H1 (cell line): Measurements from ENCODE around the gene PRR5. TPM values are rescaled to one million over a fixed set of nuclear protein-coding genes. Genes with fewer than 3 reads are reported as not detected.

Source experiments
- CTCF ChIA-PET: fragments of 300-600 bp; sonication (Branson Sonifier 250); formaldehyde crosslinking; loops from one replicate; lab custom pipeline; 2021; ENCODE audit not compliant: partially characterized antibody; lab: Charles Lee
- POLR2A ChIA-PET: fragments of 300-600 bp; sonication (Branson Sonifier 250); formaldehyde crosslinking; loops from one replicate; lab custom pipeline; 2021; ENCODE audit warnings: inconsistent platforms; ENCODE audit not compliant: partially characterized antibody; lab: Charles Lee
- DNase-seq, 2 experiments: peaks; one replicate each; pipeline versions ENCODE4 v3.0.0 to v3.0.0-alpha.2; 2010 to 2022; ENCODE audit warnings: low spot score in 2 of 2, low read depth in 1 of 2, mixed read lengths in 1 of 2
- FAIRE-seq: peaks from 2 replicates; lab custom pipeline; 2011; peaks lifted over from hg19 to GRCh38; lab: Jason Lieb, UNC
- H2AFZ ChIP-seq: 2 replicates; pipeline ENCODE4 v1.8.1; 2012; ENCODE audit warnings: low read length, inconsistent platforms
- H2AK5ac ChIP-seq: 2 replicates; pipeline ENCODE4 v1.6.1; 2013; ENCODE audit warnings: low read depth, low read length
- H2BK120ac ChIP-seq: replicated peaks from 2 replicates; pipeline ENCODE3; 2013; ENCODE audit warnings: low read depth, low read length, inconsistent platforms
- H2BK12ac ChIP-seq: 2 replicates; pipeline ENCODE4 v1.6.1; 2013; ENCODE audit warnings: low read depth, low read length
- H2BK15ac ChIP-seq: 2 replicates; pipeline ENCODE4 v1.6.1; 2013; ENCODE audit warnings: low read length
- H2BK20ac ChIP-seq: 2 replicates; pipeline ENCODE4 v1.6.1; 2013; ENCODE audit warnings: low read length
- H2BK5ac ChIP-seq: 2 replicates; pipeline ENCODE4 v1.6.1; 2013; ENCODE audit warnings: low read depth, low read length
- H3K14ac ChIP-seq: 2 replicates; pipeline ENCODE4 v1.6.1; 2013; ENCODE audit warnings: inconsistent platforms; ENCODE audit not compliant: insufficient read length
- H3K18ac ChIP-seq: 2 replicates; pipeline ENCODE4 v1.6.1; 2013; ENCODE audit warnings: low read length; ENCODE audit errors: extremely low read depth
- H3K23ac ChIP-seq: 2 replicates; pipeline ENCODE4 v1.6.1; 2013; ENCODE audit warnings: inconsistent platforms; ENCODE audit not compliant: insufficient read length
- H3K23me2 ChIP-seq: 2 replicates; pipeline ENCODE4 v1.6.1; 2013; ENCODE audit warnings: low read depth, low read length
- H3K27ac ChIP-seq: 2 replicates; pipeline ENCODE4 v1.6.1; 2011; ENCODE audit warnings: low read depth, low read length, inconsistent platforms
- H3K27me3 ChIP-seq, 4 experiments: replicated peaks in 1 of 4; 1 replicate in 1 of 4; 2 replicates in 3 of 4; pipeline versions ENCODE4 v1.6.1 to v1.8.1; 2011 to 2013; ENCODE audit warnings: low read length in 3 of 4, mild to moderate bottlenecking in 3 of 4, inconsistent platforms in 2 of 4, mixed read lengths in 2 of 4, moderate library complexity in 1 of 4; ENCODE audit not compliant: control insufficient read depth in 3 of 4, insufficient read depth in 3 of 4; ENCODE audit errors: extremely low read depth in 1 of 4
- H3K36me3 ChIP-seq, 4 experiments: 2 replicates each; pipeline versions ENCODE4 v1.6.1 to v1.8.1; 2011 to 2013; ENCODE audit warnings: mild to moderate bottlenecking in 4 of 4, low read length in 3 of 4, moderate library complexity in 2 of 4, control low read depth in 1 of 4, inconsistent platforms in 1 of 4; ENCODE audit not compliant: insufficient read depth in 4 of 4, control insufficient read depth in 2 of 4
- H3K4ac ChIP-seq: replicated peaks from 2 replicates; pipeline ENCODE3; 2013; ENCODE audit warnings: low read length, low read depth, mixed read lengths, inconsistent platforms; ENCODE audit not compliant: insufficient read length
- H3K4me1 ChIP-seq, 4 experiments: replicated peaks in 1 of 4; 1 replicate in 1 of 4; 2 replicates in 3 of 4; pipeline versions ENCODE4 v1.6.1 to v1.8.1; 2011 to 2013; ENCODE audit warnings: low read length in 3 of 4, inconsistent platforms in 2 of 4, mixed read lengths in 1 of 4; ENCODE audit not compliant: insufficient read depth in 4 of 4, control insufficient read depth in 3 of 4
- H3K4me2 ChIP-seq, 2 experiments: 2 replicates each; pipeline versions ENCODE4 v1.6.1 to v1.8.1; 2011 to 2013; ENCODE audit warnings: low read depth in 2 of 2, low read length in 2 of 2, control low read depth in 1 of 2, inconsistent platforms in 1 of 2, mild to moderate bottlenecking in 1 of 2; ENCODE audit not compliant: insufficient read depth in 1 of 2
- H3K4me3 ChIP-seq, 4 experiments: fragments of 200-600, 300-600 bp in 1 of 4; sonication (generic), shearing (Covaris generic), sonication (Bioruptor Twin) in 1 of 4; 2 replicates each; pipeline versions ENCODE4 v1.5.1 to v1.8.1; 2011 to 2016; ENCODE audit warnings: low read length in 4 of 4, low read depth in 3 of 4, control low read depth in 2 of 4, inconsistent platforms in 2 of 4, mild to moderate bottlenecking in 2 of 4, mixed read lengths in 1 of 4, moderate library complexity in 1 of 4; ENCODE audit not compliant: insufficient read depth in 2 of 4; ENCODE audit errors: extremely low read depth in 1 of 4
- H3K56ac ChIP-seq: replicated peaks from 2 replicates; pipeline ENCODE3; 2013; ENCODE audit warnings: low read depth, mild to moderate bottlenecking, mixed read lengths, low read length, inconsistent platforms; ENCODE audit not compliant: insufficient read length
- H3K79me1 ChIP-seq: 2 replicates; pipeline ENCODE4 v1.6.1; 2013; ENCODE audit warnings: low read depth, low read length, control low read depth
- H3K79me2 ChIP-seq, 2 experiments: 2 replicates each; pipeline versions ENCODE4 v1.6.1 to v1.8.1; 2012 to 2013; ENCODE audit warnings: low read length in 2 of 2, mild to moderate bottlenecking in 2 of 2, inconsistent platforms in 1 of 2; ENCODE audit not compliant: insufficient read depth in 2 of 2, control insufficient read depth in 1 of 2
- H3K9ac ChIP-seq, 4 experiments: replicated peaks in 1 of 4; 1 replicate in 1 of 4; 2 replicates in 3 of 4; pipeline versions ENCODE4 v1.6.1 to v1.8.1; 2011 to 2013; ENCODE audit warnings: low read depth in 3 of 4, low read length in 3 of 4, control low read depth in 2 of 4, mild to moderate bottlenecking in 2 of 4, moderate library complexity in 2 of 4, inconsistent platforms in 1 of 4; ENCODE audit errors: extremely low read depth in 1 of 4
- H3K9me3 ChIP-seq, 2 experiments: 2 replicates each; pipeline versions ENCODE4 v1.6.1 to v1.8.1; 2012 to 2013; ENCODE audit warnings: mild to moderate bottlenecking in 2 of 2, moderate library complexity in 2 of 2, control low read depth in 1 of 2, inconsistent platforms in 1 of 2, low read depth in 1 of 2, low read length in 1 of 2, mixed read lengths in 1 of 2; ENCODE audit not compliant: insufficient read depth in 2 of 2
- H4K20me1 ChIP-seq, 2 experiments: replicated peaks in 1 of 2; 2 replicates each; pipeline versions ENCODE3 to v1.8.1; 2011 to 2013; ENCODE audit warnings: inconsistent platforms in 2 of 2, low read length in 2 of 2, mild to moderate bottlenecking in 1 of 2; ENCODE audit not compliant: insufficient read depth in 2 of 2, control insufficient read depth in 1 of 2
- H4K5ac ChIP-seq: 2 replicates; pipeline ENCODE4 v1.6.1; 2013; ENCODE audit warnings: low read length, low read depth, mixed read lengths, inconsistent platforms; ENCODE audit not compliant: insufficient read length
- H4K8ac ChIP-seq: 2 replicates; pipeline ENCODE4 v1.8.0; 2013; ENCODE audit warnings: mild to moderate bottlenecking, moderate library complexity, low read length, inconsistent platforms; ENCODE audit not compliant: insufficient read depth; ENCODE audit errors: extremely low read depth
- H4K91ac ChIP-seq: replicated peaks from 2 replicates; pipeline ENCODE3; 2013; ENCODE audit warnings: low read length, mixed read lengths, inconsistent platforms; ENCODE audit not compliant: insufficient read length
- CREB1 ChIP-seq: IDR thresholded peaks from 2 replicates; pipeline ENCODE4 v1.6.1; 2012; ENCODE audit warnings: inconsistent platforms
- GABPA ChIP-seq: IDR thresholded peaks from 2 replicates; pipeline ENCODE4 v1.6.1; 2011; ENCODE audit warnings: mild to moderate bottlenecking, low read length, moderate library complexity, borderline replicate concordance; ENCODE audit not compliant: insufficient read depth
- HDAC2 ChIP-seq, 2 experiments: fragments of 300-600 bp in 1 of 2; sonication (generic) in 1 of 2; IDR thresholded peaks; 2 replicates each; pipeline ENCODE4 v1.6.1; 2011 to 2012; ENCODE audit warnings: low read depth in 2 of 2, low read length in 2 of 2, mild to moderate bottlenecking in 2 of 2, moderate library complexity in 2 of 2, borderline replicate concordance in 1 of 2, inconsistent platforms in 1 of 2
- PHF8 ChIP-seq: fragments of 200-600 bp; sonication (generic); conservative IDR thresholded peaks from 2 replicates; pipeline ENCODE4 v1.7.1; 2012; ENCODE audit warnings: low read depth, mild to moderate bottlenecking, inconsistent platforms, low read length, moderate library complexity
- POLR2A ChIP-seq, 2 experiments: IDR thresholded peaks; 1 replicate in 1 of 2; 2 replicates in 1 of 2; pipeline ENCODE4 v1.6.1; 2011; ENCODE audit warnings: low read depth in 2 of 2, low read length in 2 of 2, mild to moderate bottlenecking in 2 of 2; ENCODE audit errors: control extremely low read depth in 1 of 2
- POU5F1 ChIP-seq: IDR thresholded peaks from 2 replicates; pipeline ENCODE4 v1.6.1; 2011; ENCODE audit warnings: low read depth, mild to moderate bottlenecking, low read length, moderate library complexity
- RBBP5 ChIP-seq: IDR thresholded peaks from 2 replicates; pipeline ENCODE4 v1.7.1; 2012; ENCODE audit warnings: low read depth, mild to moderate bottlenecking, inconsistent platforms, low read length, moderate library complexity, borderline replicate concordance
- RXRA ChIP-seq: IDR thresholded peaks from 2 replicates; pipeline ENCODE4 v1.6.1; 2011; ENCODE audit warnings: low read depth, mild to moderate bottlenecking, low read length, moderate library complexity; ENCODE audit not compliant: insufficient read depth
- SIN3A ChIP-seq, 2 experiments: IDR thresholded peaks in 1 of 2; conservative IDR thresholded peaks in 1 of 2; 2 replicates each; pipeline ENCODE4 v1.6.1; 2011 to 2012; ENCODE audit warnings: low read length in 2 of 2, improper control_type of control experiment in 1 of 2, low read depth in 1 of 2, mild to moderate bottlenecking in 1 of 2
- WGBS, 2 experiments: shearing (Covaris generic) in 1 of 2; methylation state at CpG; one replicate each; pipeline versions ENCODE4 v1.1.6 to v1.1.7; 2013 to 2015; ENCODE audit warnings: low lambda C conversion rate in 2 of 2, mixed read lengths in 2 of 2, inconsistent platforms in 1 of 2, low coverage in 1 of 2, missing lambda C conversion rate in 1 of 2; ENCODE audit not compliant: insufficient replicate concordance in 2 of 2, insufficient coverage in 1 of 2, insufficient read length in 1 of 2; ENCODE audit errors: extremely low coverage in 1 of 2, missing lambda C conversion rate in 1 of 2; 5-methylcytosine and 5-hydroxymethylcytosine counted together
- polyA plus RNA-seq, 7 experiments: library from polyadenylated mRNA; depleted of rRNA in 3 of 7; stranded (reverse) in 5 of 7; unstranded in 2 of 7; fragments of >200 nt in 5 of 7; fragments of 200-250 nt in 2 of 7; gene quantifications; 1 replicate in 5 of 7; 2 replicates in 1 of 7; 4 replicates in 1 of 7; pipeline versions ENCODE4 v1.2.1 to v1.2.3, GENCODE V29; 2011 to 2013; ENCODE audit warnings: missing spikeins in 2 of 7, mixed read lengths in 2 of 7
- total RNA-seq: library from RNA; stranded (reverse); fragmentation: NEBNext Ultra II Directional; extraction: Animal tissue kit (Norgen Biotek cat#: 25700); gene quantifications from 2 replicates; pipeline ENCODE4 v1.2.1, GENCODE V29; 2021

Gene PRR5
- total and polyA plus RNA-seq, 2 of the 8 experiments (the other 6 are each of a cell fraction or from before 2014, with no cell fraction given): 16.5 to 25.7 TPM

DNA sequence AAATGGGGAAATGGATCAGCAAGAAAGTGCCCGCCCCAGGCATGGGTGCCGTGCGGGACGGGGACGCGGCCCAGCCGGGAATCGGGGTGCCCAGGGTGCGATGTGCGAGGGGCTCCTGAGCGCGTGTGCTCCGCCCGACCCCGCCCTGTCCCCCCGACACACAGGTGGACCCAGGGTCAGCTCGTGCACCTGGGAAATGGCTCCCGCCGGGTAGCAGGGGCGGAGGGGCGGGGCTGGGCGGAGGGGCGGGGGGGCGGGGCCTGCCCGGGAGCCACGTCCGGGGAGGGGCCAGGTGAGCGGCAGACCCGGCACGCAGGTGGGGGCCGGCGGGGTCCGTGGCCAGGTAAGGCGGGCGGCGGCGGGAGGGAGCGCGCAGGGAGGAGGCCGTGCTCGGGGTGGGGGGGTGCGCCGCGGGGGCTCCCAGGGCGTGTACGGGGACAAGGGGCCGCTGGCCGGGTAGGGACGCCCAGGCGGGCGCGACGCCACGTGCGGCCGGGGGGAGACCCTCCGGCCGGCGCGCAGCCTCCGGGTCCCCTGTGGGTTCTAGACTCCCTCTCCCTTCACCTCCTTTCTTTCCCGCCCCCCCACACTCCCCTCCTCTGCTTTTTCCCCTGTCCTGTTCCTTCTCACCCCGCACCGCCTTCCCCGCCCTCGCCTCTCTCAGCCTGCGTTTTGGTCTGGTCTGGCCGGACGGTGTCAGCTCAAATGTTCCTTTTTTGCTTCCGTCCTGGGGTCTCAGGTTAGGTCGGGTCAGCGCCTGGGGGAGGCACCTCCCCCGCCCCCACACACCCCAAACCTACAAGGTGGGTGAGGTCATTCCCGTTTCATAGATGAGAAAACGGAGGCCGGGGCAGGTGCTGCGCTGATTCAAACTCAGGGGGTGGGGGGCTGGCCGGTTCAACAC is 50.5 kb downstream of the PRR5 start, which contains the start of gene ARHGAP8:
ARHGAP8 (plus strand) TSS at position 291 of the 904 bp plus-strand sequence. CDS start 33,953 bp downstream, outside the sequence.
- Histone ChIP-seq H3K9ac (peak within 1 kb of the TSS in 2 of 4 experiments; percentile 46 to 50; a peak in 3 of 7 replicates), H2BK20ac (no peak within 1 kb of the TSS), H3K23ac (no peak within 1 kb of the TSS), H3K56ac (no peak within 1 kb of the TSS), H3K36me3 (no peaks in the 10 kb centered on the region), H3K9me3 (no peaks in the 10 kb centered on the region), H3K4ac (peak within 1 kb of the TSS; percentile 53), H3K4me2 (peak within 1 kb of the TSS; percentile 87 to 97), H3K4me3 (peak within 1 kb of the TSS; percentile 44 to 93 (median 62)), H2AFZ (no peak within 1 kb of the TSS), H3K27ac (no peak within 1 kb of the TSS), H4K20me1 (peaks cover 5 to 11% of the 10 kb centered on the region in 2 experiments), H2AK5ac (no peak within 1 kb of the TSS), H4K91ac (peak within 1 kb of the TSS; percentile 93), H2BK12ac (no peak within 1 kb of the TSS), H4K8ac (peak within 1 kb of the TSS; percentile 89; the same call in 1 of the 2 replicates), H3K79me1 (peaks cover 3% of the 10 kb centered on the region; the same call in 1 of the 2 replicates), H3K18ac (no peak within 1 kb of the TSS; the same call in none of the 2 replicates), H2BK15ac (no peak within 1 kb of the TSS), H4K5ac (peak within 1 kb of the TSS; percentile 74), H3K14ac (no peak within 1 kb of the TSS), H2BK120ac (peak within 1 kb of the TSS; percentile 22), H3K4me1 (peaks cover 4 to 25% (median 19%) of the 10 kb centered on the region in 4 experiments), H2BK5ac (no peak within 1 kb of the TSS), H3K23me2 (peaks cover 5% of the 10 kb centered on the region), H3K27me3 (peaks cover 0 to 7% (median 4%) of the 10 kb centered on the region in 4 experiments; a peak in 4 of 7 replicates), H3K79me2 (peaks cover 0 to 31% of the 10 kb centered on the region in 2 experiments; a peak in 2 of 4 replicates)
- 6% methylated on average over 25 of the region's 78 CpGs; no CpG with 5 or more reads in 1 of the 2 experiments for WGBS, 2 experiments
- FAIRE-seq: no peak
- ChIA-PET CTCF (interaction anchor here (0.7 to 4.9 kb wide), 6 partner anchors 10 to 1112 kb away, joined by 3 to 31 read pairs (median 4); no protein-coding TSS in a partner anchor), POLR2A (interaction anchor here (0.6 to 2.0 kb wide), 5 partner anchors 11 to 60 kb away, joined by 3 to 4 read pairs (median 4); no protein-coding TSS in a partner anchor)
- DNase-seq: peak in 1 of 2 experiments; percentile 72
- no peak for TF ChIP-seq RXRA
- TF ChIP-seq HDAC2 (IDR thresholded peaks at IDR 0.05; ENCODE audit: borderline replicate concordance in 1 of 2, low read depth in 2 of 2, low read length in 2 of 2): no peak
- TF ChIP-seq RBBP5: 0 out of 2 replicates have a peak, but pooled peaks have one; percentile 46
- 0 out of 4 replicates have a peak, but pooled peaks have one; percentile 12 to 53 for TF ChIP-seq SIN3A (conservative IDR thresholded peaks at IDR 0.05 in 1 of 2, IDR thresholded peaks at IDR 0.05 in 1 of 2; ENCODE audit: low read depth in 1 of 2, low read length in 2 of 2)
- no peak for TF ChIP-seq POU5F1
- peak in 1 of 2 experiments; percentile 41; a peak in 1 of 3 replicates for TF ChIP-seq POLR2A (IDR thresholded peaks at IDR 0.05; ENCODE audit: control extremely low read depth in 1 of 2, low read depth in 2 of 2, low read length in 2 of 2)
- no peak for TF ChIP-seq CREB1
- peak; percentile 34; the same call in 1 of the 2 replicates for TF ChIP-seq PHF8
- 0 out of 2 replicates have a peak, but pooled peaks have one; percentile 10 for TF ChIP-seq GABPA
